ENCODE measurements around the gene EME2. TPM values are rescaled to one million over a fixed set of nuclear protein-coding genes. Genes with fewer than 3 reads are reported as not detected.

The EME2 gene
- total RNA-seq, 4 donors from 2014 or later: 12.8 to 31.8 (median 22.0) TPM

GRCh38 chr16:1774448-1774780, 1.8 kb downstream of the EME2 start:
- peak overlapping the region in 1 of 3 donors; percentile 83 for H3K27ac ChIP-seq
- DNase-seq: no peak
- H3K27me3 ChIP-seq: no peaks in the 10 kb centered on the region
- intact Hi-C loops (cut with DNase I): no loop called here
- peaks cover 23 to 26% of the 10 kb centered on the region in 2 donors for H3K4me1 ChIP-seq
- no peak for TF ChIP-seq POLR2A (IDR thresholded peaks at IDR 0.05)
- TF ChIP-seq CTCF (IDR thresholded peaks at IDR 0.05): no peak
- peaks cover 20% of the 10 kb centered on the region in 2 donors for H3K36me3 ChIP-seq
- no peaks in the 10 kb centered on the region for H3K9me3 ChIP-seq
- 86 to 90% methylated on average over 4 to 6 of the region's 7 CpGs for WGBS, 2 donors
- H3K4me3 ChIP-seq (replicated peaks in 1 of 3): peak overlapping the region in 1 of 3 donors; percentile 86

DNA sequence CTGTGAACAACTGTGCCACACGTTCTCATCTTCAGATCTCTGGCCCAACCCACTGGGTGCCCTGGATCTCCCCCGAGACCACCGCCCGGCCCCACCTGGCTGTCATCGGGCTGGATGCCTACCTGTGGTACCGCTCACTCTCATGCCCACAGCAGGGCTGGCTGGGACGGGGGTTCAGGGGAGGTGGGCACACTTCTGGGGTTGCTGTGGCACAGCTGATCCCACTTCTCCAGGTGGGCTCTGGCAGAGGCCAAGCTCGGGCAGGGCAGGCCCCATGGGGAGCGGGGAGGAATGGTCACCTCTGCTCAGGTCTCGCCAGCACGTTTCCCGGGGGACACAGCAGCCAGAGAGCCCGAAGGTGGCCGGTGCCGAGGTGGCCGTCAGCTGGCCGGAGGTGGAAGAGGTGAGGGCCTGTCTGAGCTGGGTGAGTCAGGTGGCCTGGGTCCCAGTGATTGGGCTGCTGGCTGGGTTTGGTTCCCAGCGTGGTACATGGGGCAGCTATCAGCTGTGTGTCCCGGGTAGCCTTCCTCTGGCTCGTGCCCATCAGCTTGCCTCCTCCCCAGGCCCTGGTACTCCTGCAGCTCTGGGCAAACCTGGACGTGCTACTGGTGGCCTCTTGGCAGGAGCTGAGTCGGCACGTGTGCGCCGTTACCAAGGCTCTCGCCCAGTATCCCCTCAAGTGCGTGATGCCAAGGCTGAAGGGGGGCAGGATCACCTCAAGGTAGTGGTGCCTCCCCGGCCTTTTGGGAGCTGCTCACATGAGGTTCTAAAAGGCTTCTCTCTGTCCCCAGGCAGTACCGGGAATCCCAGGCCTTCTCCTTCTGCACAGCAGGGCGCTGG, 2.6 kb downstream of the EME2 start:
- H3K27ac ChIP-seq: no peak overlapping the region
- H3K4me3 ChIP-seq (replicated peaks in 1 of 3): no peak overlapping the region
- no peaks in the 10 kb centered on the region for H3K9me3 ChIP-seq
- WGBS, 2 donors: 91 to 94% methylated on average over 7 to 19 of the region's 30 CpGs
- peaks cover 23 to 27% of the 10 kb centered on the region in 2 donors for H3K4me1 ChIP-seq
- intact Hi-C loops (cut with DNase I): no loop called here
- no peaks in the 10 kb centered on the region for H3K27me3 ChIP-seq
- peaks cover 20% of the 10 kb centered on the region in 2 donors for H3K36me3 ChIP-seq
- no peak for DNase-seq
- TF ChIP-seq POLR2A (IDR thresholded peaks at IDR 0.05) (no peak), CTCF (IDR thresholded peaks at IDR 0.05) (no peak)

DNA sequence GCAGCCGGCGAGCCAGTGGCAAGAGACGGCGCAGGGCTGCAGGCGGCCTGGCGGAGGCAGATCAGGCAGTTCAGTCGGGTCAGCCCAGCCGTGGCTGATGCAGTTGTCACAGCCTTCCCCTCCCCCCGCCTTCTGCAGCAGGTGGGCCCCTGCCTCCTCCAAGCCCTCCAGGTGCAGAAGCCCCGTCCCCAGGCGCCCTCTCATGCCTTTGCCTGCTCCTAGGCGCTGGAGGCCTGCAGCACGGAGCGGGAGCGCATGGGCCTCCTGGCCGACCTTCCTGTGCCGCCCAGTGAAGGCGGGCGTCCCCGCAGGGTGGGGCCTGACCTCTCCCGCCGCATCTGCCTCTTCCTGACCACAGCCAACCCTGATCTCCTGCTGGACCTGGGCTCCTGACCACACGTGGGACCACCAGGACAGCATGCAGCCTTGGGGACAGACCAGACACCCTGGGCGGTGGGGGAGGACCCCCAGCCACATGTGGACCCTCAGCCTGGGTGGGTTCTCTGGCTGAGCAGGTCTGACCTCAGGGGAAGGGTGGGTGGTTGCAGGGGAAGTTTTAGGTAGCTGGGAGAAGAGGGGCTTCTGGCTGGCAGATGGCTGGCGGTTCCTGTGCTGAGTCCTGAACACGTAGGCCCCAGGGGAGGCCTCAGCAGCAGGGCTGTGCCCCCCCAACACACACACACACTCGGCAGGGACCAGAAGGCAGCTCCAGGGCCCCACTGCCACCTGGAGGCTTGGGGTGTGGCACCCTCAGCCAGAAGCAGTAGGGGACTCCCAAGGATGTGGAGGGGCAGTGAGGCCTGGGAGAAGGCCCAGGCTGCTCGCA, 3.4 kb downstream of the EME2 start:
- Histone ChIP-seq H3K27ac (no peak overlapping the region), H3K4me3 (replicated peaks in 1 of 3) (no peak overlapping the region), H3K27me3 (no peaks in the 10 kb centered on the region), H3K36me3 (peaks cover 23 to 26% of the 10 kb centered on the region in 2 donors), H3K9me3 (no peaks in the 10 kb centered on the region), H3K4me1 (peaks cover 24 to 28% of the 10 kb centered on the region in 2 donors)
- intact Hi-C loops (cut with DNase I): no loop called here
- TF ChIP-seq CTCF (IDR thresholded peaks at IDR 0.05) (no peak), POLR2A (IDR thresholded peaks at IDR 0.05) (no peak)
- WGBS, 2 donors: 89% methylated on average over 19 to 25 of the region's 28 CpGs
- no peak for DNase-seq

DNA sequence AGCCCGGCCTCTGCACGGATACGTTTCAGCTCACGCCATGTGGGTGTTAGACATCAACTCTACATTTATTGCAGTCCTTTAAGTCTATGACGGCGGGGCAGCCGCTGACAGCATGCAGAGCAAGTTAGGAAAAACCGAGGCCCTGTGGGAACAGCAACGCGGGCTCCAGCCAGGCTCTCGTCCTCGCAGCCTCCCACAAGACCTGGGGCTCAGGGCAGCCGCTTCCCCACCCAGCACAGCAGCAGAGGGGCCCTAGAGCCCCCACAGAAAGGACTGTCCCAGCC, 4.0 kb downstream of the EME2 start:
- H3K4me3 ChIP-seq (replicated peaks in 1 of 3): no peak overlapping the region
- H3K27me3 ChIP-seq: no peaks in the 10 kb centered on the region
- no peak overlapping the region for H3K27ac ChIP-seq
- intact Hi-C loops (cut with DNase I): no loop called here
- peaks cover 23 to 26% of the 10 kb centered on the region in 2 donors for H3K36me3 ChIP-seq
- no peak for DNase-seq
- peaks cover 28 to 34% of the 10 kb centered on the region in 2 donors for H3K4me1 ChIP-seq
- no peaks in the 10 kb centered on the region for H3K9me3 ChIP-seq
- 85 to 97% methylated on average over 6 to 13 of the region's 13 CpGs for WGBS, 2 donors
- TF ChIP-seq POLR2A (IDR thresholded peaks at IDR 0.05): no peak
- no peak for TF ChIP-seq CTCF (IDR thresholded peaks at IDR 0.05)

DNA sequence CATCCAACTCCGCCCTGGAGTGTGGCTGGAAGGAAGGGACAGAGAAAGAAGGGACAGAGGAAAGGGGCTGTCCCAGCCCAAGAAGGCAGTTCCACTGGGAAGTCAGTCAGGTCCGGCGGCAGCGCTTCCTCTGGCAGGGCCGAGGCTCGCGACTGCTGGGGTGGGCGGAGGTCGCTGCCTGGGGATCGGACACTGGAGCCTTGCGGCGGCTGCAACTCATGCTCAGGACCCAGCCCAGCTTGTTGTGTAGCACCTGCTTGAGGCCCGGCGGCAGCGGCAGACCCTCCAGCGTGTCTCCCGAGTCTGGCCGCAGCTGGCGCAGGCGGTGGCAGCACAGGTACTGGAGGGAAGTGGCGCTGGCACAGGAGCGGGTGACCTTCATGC, 4.4 kb downstream of the EME2 start:
- peaks cover 27 to 31% of the 10 kb centered on the region in 2 donors for H3K4me1 ChIP-seq
- TF ChIP-seq CTCF (IDR thresholded peaks at IDR 0.05) (no peak), POLR2A (IDR thresholded peaks at IDR 0.05) (no peak)

More for the DNA sequence above, 4.4 kb downstream of the EME2 start:
- no peak overlapping the region for H3K4me3 ChIP-seq (replicated peaks in 1 of 3)
- intact Hi-C loops (cut with DNase I): no loop called here
- 91 to 100% methylated on average over 5 to 20 of the region's 22 CpGs for WGBS, 2 donors
- DNase-seq: no peak
- peaks cover 23 to 26% of the 10 kb centered on the region in 2 donors for H3K36me3 ChIP-seq
- H3K27me3 ChIP-seq: no peaks in the 10 kb centered on the region
- no peak overlapping the region for H3K27ac ChIP-seq
- no peaks in the 10 kb centered on the region for H3K9me3 ChIP-seq

All from thyroid gland (tissue), 4 donors.